Tibial nerve (tissue), 4 donors: Measurements from ENCODE around the gene FBXW8.

Experiments used
- EP300 ChIP-seq, 2 donors: sonication (generic); formaldehyde crosslinking; IDR thresholded peaks; one replicate each; pipeline ENCODE4 v1.6.1; 2017; ENCODE audit warnings: antibody characterized with exemption in 2 of 2, mild to moderate bottlenecking in 1 of 2
- POLR2A ChIP-seq, 2 donors: fragments of 450-650 bp; IDR thresholded peaks; one replicate each; pipeline ENCODE4 v1.6.1; 2017; ENCODE audit warnings: antibody characterized with exemption in 2 of 2, mild to moderate bottlenecking in 2 of 2, moderate library complexity in 2 of 2
- TF ChIP-seq, protein P1 (sequence below), 5 experiments: fragments of 200-600 bp in 3 of 5; fragments of 450-650 bp in 2 of 5; sonication (generic) in 3 of 5; IDR thresholded peaks; one replicate each; pipeline ENCODE4 v1.5.1; 2016 to 2019; ENCODE audit warnings: antibody characterized with exemption in 5 of 5, mild to moderate bottlenecking in 3 of 5, moderate library complexity in 2 of 5

DNA sequence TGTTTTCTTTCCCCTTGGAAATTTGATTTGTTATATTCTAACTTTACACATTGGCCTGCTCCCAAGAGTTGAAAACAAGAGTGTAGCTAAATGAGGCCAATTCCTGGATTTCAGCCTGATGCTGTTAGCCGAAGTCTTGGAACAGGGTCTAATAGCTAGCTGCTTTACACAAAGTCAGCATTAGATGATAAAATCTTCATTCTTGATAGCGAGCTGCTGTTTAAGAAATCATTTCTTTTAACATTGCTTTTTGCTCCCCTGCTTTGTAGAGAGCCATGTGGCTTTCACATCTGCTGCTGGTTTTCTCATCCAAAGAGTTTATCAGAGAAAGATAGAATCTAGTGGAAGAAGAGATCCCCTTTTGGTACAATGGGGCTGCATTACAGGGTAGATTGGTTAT lies 22.3 kb downstream of the FBXW8 start:
- TF ChIP-seq, protein P1, sequence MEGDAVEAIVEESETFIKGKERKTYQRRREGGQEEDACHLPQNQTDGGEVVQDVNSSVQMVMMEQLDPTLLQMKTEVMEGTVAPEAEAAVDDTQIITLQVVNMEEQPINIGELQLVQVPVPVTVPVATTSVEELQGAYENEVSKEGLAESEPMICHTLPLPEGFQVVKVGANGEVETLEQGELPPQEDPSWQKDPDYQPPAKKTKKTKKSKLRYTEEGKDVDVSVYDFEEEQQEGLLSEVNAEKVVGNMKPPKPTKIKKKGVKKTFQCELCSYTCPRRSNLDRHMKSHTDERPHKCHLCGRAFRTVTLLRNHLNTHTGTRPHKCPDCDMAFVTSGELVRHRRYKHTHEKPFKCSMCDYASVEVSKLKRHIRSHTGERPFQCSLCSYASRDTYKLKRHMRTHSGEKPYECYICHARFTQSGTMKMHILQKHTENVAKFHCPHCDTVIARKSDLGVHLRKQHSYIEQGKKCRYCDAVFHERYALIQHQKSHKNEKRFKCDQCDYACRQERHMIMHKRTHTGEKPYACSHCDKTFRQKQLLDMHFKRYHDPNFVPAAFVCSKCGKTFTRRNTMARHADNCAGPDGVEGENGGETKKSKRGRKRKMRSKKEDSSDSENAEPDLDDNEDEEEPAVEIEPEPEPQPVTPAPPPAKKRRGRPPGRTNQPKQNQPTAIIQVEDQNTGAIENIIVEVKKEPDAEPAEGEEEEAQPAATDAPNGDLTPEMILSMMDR (IDR thresholded peaks at IDR 0.05), result no peak
- TF ChIP-seq POLR2A (IDR thresholded peaks at IDR 0.05), result no peak
- no peak for TF ChIP-seq EP300 (IDR thresholded peaks at IDR 0.05)
